GM13977 (cell line): ENCODE measurements around the gene FAP.

ENCODE experiments used
- DNase-seq: peaks from one replicate; pipeline ENCODE4 v3.0.0; 2012; ENCODE audit warnings: low spot score
- in situ Hi-C: fragments of 300-500 bp; cut with MboI; formaldehyde crosslinking; loops from one replicate; pipeline ENCODE4 v1.12.0; 2022; ENCODE audit warnings: low sequenced_read_pairs, low pct_unique_long_range_greater_than_20kb, mixed read lengths, inconsistent platforms; ENCODE audit not compliant: unreplicated experiment
- TF ChIP-seq, protein P1 (sequence below): IDR thresholded peaks from 2 replicates; pipeline ENCODE4 v1.5.1; 2012; ENCODE audit warnings: mild to moderate bottlenecking, control low read depth; ENCODE audit not compliant: insufficient read depth; ENCODE audit errors: extremely low read depth, missing control alignments

Gene FAP

DNA sequence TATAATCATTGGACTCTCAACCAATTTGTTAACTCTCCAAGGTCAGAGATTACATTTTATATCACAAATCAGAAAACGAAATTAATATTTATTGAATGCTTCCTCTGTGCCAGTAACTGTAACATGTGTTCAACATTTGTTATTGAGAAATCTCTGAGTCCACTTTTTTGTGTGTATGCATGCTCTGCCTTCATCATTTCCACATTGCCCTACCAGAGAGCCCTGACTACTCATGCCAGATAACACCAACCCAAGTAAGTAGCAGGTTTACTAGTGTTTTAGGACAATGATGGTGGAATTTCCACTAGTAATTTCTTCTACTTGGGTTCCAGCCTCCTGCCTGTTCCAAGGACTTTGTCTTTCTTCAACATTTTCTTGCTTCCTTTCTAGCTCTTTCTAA lies 14.2 kb upstream of the FAP start:
- in situ Hi-C loops, result no loop called here
- TF ChIP-seq, protein P1, sequence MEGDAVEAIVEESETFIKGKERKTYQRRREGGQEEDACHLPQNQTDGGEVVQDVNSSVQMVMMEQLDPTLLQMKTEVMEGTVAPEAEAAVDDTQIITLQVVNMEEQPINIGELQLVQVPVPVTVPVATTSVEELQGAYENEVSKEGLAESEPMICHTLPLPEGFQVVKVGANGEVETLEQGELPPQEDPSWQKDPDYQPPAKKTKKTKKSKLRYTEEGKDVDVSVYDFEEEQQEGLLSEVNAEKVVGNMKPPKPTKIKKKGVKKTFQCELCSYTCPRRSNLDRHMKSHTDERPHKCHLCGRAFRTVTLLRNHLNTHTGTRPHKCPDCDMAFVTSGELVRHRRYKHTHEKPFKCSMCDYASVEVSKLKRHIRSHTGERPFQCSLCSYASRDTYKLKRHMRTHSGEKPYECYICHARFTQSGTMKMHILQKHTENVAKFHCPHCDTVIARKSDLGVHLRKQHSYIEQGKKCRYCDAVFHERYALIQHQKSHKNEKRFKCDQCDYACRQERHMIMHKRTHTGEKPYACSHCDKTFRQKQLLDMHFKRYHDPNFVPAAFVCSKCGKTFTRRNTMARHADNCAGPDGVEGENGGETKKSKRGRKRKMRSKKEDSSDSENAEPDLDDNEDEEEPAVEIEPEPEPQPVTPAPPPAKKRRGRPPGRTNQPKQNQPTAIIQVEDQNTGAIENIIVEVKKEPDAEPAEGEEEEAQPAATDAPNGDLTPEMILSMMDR, result no peak
- no peak for DNase-seq

DNA sequence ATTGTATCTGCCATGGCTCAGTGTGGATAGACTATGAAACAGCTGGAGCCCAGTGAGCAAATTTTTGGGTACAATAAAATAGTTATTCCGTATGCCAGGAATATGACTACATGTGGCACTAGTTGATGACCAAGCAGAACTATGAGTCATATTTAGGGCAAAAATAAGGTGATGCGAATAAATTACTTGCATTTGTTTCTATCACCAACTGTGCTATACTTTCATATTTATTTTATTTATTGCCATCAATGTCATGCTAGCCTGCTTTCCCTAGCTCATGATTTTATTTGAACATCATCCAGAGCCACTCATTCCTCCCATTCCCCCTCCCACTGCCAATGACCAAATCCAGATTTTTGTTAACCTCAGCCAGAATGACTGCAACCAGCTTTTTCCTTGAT lies 13.3 kb upstream of the FAP start:
- TF ChIP-seq, protein P1, result no peak
- in situ Hi-C loops, result no loop called here
- no peak for DNase-seq

DNA sequence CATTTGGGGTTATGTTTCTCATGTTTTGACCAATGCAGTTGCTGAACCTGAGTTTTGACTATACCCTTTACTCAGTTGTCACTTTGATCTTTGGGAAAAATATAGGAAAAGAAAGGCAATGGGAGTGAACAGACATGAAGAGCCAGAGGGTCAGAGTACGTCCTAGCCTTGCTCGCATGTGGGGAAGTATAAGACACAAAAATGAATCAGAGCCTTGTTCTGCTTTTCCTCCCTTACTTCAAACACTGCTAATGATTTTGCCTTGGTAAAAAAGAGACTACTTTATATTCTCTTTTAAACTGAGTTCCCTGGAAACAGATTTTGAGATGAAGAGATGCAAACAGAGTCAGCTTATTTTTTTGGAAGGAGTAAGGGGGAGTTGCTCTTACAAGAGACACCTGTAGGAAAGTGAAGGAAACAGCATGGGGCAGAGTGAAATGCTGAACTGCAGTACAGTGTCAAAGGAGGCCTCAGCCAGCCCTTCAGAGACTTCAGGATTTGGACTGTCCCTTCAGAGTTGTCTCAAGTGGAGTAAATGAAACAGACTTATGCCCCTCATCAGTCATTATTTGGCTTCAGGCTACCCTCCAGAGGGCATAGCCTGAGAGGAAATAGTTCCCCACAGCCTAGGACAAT lies 11.1 kb upstream of the FAP start:
- in situ Hi-C loops, result no loop called here
- TF ChIP-seq, protein P1, result no peak
- DNase-seq, result no peak

DNA sequence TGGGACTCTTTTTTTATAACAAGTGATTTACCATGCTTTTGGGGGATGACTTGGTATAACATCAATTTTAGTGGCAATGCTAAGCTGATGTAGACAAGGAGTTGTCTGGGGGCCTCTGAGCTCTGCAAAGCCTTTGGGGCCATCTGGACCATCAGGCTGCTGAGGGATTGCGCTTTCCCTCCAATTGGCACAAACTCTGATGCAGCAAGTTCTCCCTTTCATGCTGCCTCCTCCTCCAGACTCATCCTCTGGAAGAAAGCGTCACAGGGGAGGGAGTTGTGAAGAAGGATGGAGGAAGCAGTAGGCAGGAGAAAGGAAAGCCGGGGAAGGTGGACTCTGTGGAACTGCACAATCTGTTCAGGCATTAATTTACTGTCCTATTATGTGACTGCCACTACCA lies 10.2 kb upstream of the FAP start:
- DNase-seq, result no peak
- TF ChIP-seq, protein P1, result no peak
- in situ Hi-C loops, result no loop called here

DNA sequence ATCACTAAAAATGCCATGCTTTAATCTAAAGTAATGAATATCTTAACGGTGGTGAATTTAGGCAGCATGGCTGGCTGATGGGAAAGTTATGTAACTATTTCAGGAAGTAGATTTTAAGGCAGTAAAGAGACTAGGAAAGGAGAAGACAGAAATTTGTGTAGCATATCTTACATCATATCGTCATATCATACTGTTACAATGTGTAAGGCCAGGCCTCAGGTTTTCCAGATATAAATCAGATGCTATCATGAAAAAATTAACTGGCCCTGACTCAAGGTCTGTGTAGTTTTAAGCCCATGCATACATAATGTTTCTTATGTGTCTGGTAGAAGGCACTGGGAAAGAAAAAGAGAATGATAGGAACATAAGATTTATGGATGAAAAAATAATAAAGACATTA lies 8.9 kb upstream of the FAP start:
- in situ Hi-C loops, result no loop called here
- TF ChIP-seq, protein P1, result no peak
- no peak for DNase-seq

DNA sequence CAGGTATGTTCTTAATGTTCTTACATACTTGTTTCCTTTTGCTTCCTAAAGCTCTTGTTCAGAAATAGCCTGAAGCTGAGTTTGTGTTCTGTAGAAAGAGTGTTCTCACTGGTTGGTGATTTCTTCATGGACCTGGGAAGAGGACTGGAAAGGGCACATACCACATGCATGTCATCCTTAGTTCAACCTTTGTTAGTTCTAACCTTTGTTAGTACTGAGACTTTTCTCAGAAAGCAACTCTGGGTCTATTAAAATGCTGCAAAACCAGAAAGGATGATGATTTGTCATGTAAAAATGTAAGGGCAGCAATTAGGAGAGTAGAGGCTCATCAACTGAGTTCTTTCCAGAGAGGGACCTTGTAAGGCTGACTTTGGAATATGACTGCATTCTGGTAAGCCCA lies 2.5 kb upstream of the FAP start:
- TF ChIP-seq, protein P1, result no peak
- in situ Hi-C loops, result no loop called here
- no peak for DNase-seq
